Ovary (tissue), 9 donors: ENCODE measurements around the gene GJA8. TPM values are rescaled to one million over a fixed set of nuclear protein-coding genes. Genes with fewer than 3 reads are reported as not detected.

Experiments used
- DNase-seq, 5 donors: peaks; one replicate each; pipeline ENCODE4 v3.0.0-alpha.2; 2019 to 2020
- H3K27ac ChIP-seq, 2 donors: fragments of 200-600 bp; one replicate each; pipeline versions ENCODE4 v1.5.1 to v1.8.0; 2019 to 2022
- H3K27me3 ChIP-seq: fragments of 200-600 bp; one replicate; pipeline ENCODE4 v1.8.0; 2022
- H3K36me3 ChIP-seq: fragments of 200-600 bp; sonication (generic); one replicate; pipeline ENCODE4 v1.5.1; 2019
- H3K4me1 ChIP-seq: one replicate; pipeline ENCODE4 v1.8.1; 2013; ENCODE audit warnings: mild to moderate bottlenecking, moderate library complexity; ENCODE audit not compliant: insufficient read depth
- H3K4me3 ChIP-seq: fragments of 200-600 bp; sonication (generic); one replicate; pipeline ENCODE4 v1.5.1; 2017
- H3K9me3 ChIP-seq, 2 donors: fragments of 200-600 bp in 1 of 2; sonication (generic) in 1 of 2; one replicate each; pipeline versions ENCODE4 v1.5.1 to v1.8.1; 2013 to 2019; ENCODE audit warnings: mild to moderate bottlenecking in 1 of 2, moderate library complexity in 1 of 2
- EP300 ChIP-seq: sonication (generic); formaldehyde crosslinking; IDR thresholded peaks from one replicate; pipeline ENCODE4 v1.6.1; 2017; ENCODE audit warnings: antibody characterized with exemption
- POLR2A ChIP-seq: fragments of 450-650 bp; IDR thresholded peaks from one replicate; pipeline ENCODE4 v1.6.1; 2017; ENCODE audit warnings: antibody characterized with exemption, mild to moderate bottlenecking, moderate library complexity
- WGBS, 3 donors: extraction: QIAGEN DNeasy Blood & Tissue Kit in 1 of 3; methylation state at CpG; one replicate each; pipeline versions ENCODE4 v1.1.5 to v1.1.7; 2013 to 2017; 5-methylcytosine and 5-hydroxymethylcytosine counted together
- intact Hi-C, 4 donors: fragments of 100-400 bp; cut with DNase I; formaldehyde crosslinking; loops; one replicate each; pipeline versions ENCODE4 v1.11.0 to v1.15.1; 2022 to 2023
- polyA plus RNA-seq, 2 donors: library from polyadenylated mRNA; stranded (reverse); fragments of 200-250 nt in 1 of 2; fragments of 350-450 nt in 1 of 2; fragmentation: Illumina TruSeq in 1 of 2; extraction: RNeasy Lipid Tissue Mini Kit (QIAGEN cat#74804) in 1 of 2; gene quantifications; one replicate each; pipeline ENCODE4 v1.2.3, GENCODE V29; 2013 to 2014
- total RNA-seq, 7 donors: library from RNA; depleted of rRNA in 2 of 7; stranded (reverse); fragments of >200 nt in 2 of 7; fragmentation: NEBNext Ultra II Directional in 3 of 7; extraction: Animal tissue kit (Norgen Biotek cat#: 25700) in 3 of 7; gene quantifications; one replicate each; pipeline versions ENCODE4 v1.1.0 to v1.2.4, GENCODE V29; 2016 to 2023
- TF ChIP-seq, protein P1 (sequence below), 3 donors: fragments of 450-650 bp in 2 of 3; fragments of 200-600 bp in 1 of 3; IDR thresholded peaks; one replicate each; pipeline versions ENCODE4 v1.5.1 to v1.8.0; 2016 to 2022; ENCODE audit warnings: antibody characterized with exemption in 3 of 3, mild to moderate bottlenecking in 1 of 3
- donor health status: DM: no; HTN: no; CAD: no; lungs with moderate emphysema.
- donor health status: DM: no; HTN: no; CAD: no.
- donor health status: Bipolar disorder and iron deficiency.
- donor health status: DM: yes; HTN: yes; CAD: no.
- donor health status: DM: no; HTN: no; CAD: no.
- donor health status: DM: yes; HTN: yes; CAD: no.

Gene GJA8
- total and polyA plus RNA-seq, 9 donors: not detected

- Histone ChIP-seq H3K4me3 (no peak overlapping the region), H3K9me3 (no peaks in the 10 kb centered on the region), H3K27ac (no peak overlapping the region), H3K27me3 (no peaks in the 10 kb centered on the region), H3K36me3 (no peaks in the 10 kb centered on the region), H3K4me1 (no peaks in the 10 kb centered on the region)
- DNase-seq: no peak
- intact Hi-C loops: no loop called here
- WGBS, 3 donors: 84 to 87% (median 86%) methylated on average over 3 of the region's 3 CpGs
- no peak for TF ChIP-seq EP300
- no peak for TF ChIP-seq POLR2A
- TF ChIP-seq, protein P1, sequence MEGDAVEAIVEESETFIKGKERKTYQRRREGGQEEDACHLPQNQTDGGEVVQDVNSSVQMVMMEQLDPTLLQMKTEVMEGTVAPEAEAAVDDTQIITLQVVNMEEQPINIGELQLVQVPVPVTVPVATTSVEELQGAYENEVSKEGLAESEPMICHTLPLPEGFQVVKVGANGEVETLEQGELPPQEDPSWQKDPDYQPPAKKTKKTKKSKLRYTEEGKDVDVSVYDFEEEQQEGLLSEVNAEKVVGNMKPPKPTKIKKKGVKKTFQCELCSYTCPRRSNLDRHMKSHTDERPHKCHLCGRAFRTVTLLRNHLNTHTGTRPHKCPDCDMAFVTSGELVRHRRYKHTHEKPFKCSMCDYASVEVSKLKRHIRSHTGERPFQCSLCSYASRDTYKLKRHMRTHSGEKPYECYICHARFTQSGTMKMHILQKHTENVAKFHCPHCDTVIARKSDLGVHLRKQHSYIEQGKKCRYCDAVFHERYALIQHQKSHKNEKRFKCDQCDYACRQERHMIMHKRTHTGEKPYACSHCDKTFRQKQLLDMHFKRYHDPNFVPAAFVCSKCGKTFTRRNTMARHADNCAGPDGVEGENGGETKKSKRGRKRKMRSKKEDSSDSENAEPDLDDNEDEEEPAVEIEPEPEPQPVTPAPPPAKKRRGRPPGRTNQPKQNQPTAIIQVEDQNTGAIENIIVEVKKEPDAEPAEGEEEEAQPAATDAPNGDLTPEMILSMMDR (IDR thresholded peaks at IDR 0.05): no peak
Measured at GRCh38 chr1:147904726-147905125, 2.1 kb downstream of the GJA8 start.

DNA sequence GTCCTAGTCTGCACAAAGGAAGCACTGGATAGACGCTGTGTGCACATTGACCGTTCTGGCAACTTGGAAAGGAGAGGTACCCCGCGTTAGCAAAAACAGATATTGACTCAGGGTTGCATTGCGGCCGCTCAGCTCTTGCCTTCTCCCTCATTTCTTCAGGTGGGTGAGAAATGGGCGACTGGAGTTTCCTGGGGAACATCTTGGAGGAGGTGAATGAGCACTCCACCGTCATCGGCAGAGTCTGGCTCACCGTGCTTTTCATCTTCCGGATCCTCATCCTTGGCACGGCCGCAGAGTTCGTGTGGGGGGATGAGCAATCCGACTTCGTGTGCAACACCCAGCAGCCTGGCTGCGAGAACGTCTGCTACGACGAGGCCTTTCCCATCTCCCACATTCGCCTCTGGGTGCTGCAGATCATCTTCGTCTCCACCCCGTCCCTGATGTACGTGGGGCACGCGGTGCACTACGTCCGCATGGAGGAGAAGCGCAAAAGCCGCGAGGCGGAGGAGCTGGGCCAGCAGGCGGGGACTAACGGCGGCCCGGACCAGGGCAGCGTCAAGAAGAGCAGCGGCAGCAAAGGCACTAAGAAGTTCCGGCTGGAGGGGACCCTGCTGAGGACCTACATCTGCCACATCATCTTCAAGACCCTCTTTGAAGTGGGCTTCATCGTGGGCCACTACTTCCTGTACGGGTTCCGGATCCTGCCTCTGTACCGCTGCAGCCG, 5.4 kb downstream of the GJA8 start:
- no peaks in the 10 kb centered on the region for H3K9me3 ChIP-seq
- DNase-seq: no peak
- no peak for TF ChIP-seq EP300
- TF ChIP-seq, protein P1 (IDR thresholded peaks at IDR 0.05): no peak
- no peak for TF ChIP-seq POLR2A
- H3K4me1 ChIP-seq: no peaks in the 10 kb centered on the region
- no peak overlapping the region for H3K27ac ChIP-seq
- intact Hi-C loops: no loop called here
- no peak overlapping the region for H3K4me3 ChIP-seq
- 93 to 94% (median 93%) methylated on average over 44 of the region's 44 CpGs for WGBS, 3 donors
- no peaks in the 10 kb centered on the region for H3K36me3 ChIP-seq
- H3K27me3 ChIP-seq: no peaks in the 10 kb centered on the region

DNA sequence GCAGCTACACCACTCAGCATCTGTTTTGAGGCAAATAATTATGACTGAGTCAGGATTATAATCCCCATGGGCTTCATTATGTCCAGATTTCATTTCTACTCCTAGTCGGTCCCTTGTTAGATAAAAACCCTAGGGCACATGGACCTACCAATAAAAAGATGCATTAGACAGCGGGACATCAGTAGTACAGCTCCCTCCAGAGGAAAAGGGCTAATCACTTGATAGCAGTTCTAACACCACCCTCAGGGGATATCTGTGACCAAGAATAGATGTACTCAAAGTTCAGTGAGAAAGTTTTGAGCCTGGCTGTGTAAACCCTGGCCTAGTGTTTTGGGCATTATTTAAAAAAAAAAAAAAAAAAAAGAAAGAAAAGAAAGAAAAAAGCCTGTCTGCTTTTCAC, 10.0 kb downstream of the GJA8 start:
- WGBS, 3 donors: 69 to 86% (median 85%) methylated on average over 2 of the region's 2 CpGs
- H3K36me3 ChIP-seq: no peaks in the 10 kb centered on the region
- no peak overlapping the region for H3K4me3 ChIP-seq
- TF ChIP-seq, protein P1 (IDR thresholded peaks at IDR 0.05): no peak
- no peak for TF ChIP-seq POLR2A
- no peak for TF ChIP-seq EP300
- DNase-seq: no peak
- H3K27me3 ChIP-seq: no peaks in the 10 kb centered on the region
- no peaks in the 10 kb centered on the region for H3K4me1 ChIP-seq
- H3K9me3 ChIP-seq: no peaks in the 10 kb centered on the region
- H3K27ac ChIP-seq: no peak overlapping the region
- intact Hi-C loops: no loop called here

DNA sequence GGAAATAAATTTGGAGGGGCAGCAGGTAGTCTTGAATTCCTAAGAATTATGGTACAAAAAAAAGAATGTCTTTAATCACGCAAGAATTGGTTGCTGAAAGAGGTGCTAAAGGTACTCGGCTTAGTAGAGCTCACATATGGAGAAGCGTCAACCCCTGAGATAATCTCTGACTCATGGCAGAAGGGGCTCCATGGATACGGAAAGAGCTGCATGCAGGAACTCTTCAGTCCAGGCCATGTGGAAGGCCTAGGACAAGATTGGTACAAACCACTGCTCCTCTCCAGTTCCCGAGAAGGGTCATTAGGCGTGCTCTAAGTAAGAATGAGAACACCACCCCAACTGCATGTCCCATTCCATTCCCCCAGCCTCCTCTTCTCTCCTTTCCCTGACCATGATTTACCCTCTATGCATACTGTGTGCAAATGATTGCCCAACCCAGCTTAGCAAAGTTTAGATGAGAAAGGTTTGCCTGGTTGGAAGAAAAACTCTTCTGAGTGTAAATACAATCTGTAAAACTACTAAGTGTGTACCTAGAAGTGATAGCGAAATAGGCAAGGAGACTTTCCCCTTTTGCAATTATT, 10.9 kb downstream of the GJA8 start:
- Histone ChIP-seq H3K9me3 (no peaks in the 10 kb centered on the region), H3K36me3 (no peaks in the 10 kb centered on the region), H3K27ac (no peak overlapping the region), H3K4me1 (no peaks in the 10 kb centered on the region), H3K27me3 (no peaks in the 10 kb centered on the region), H3K4me3 (no peak overlapping the region)
- TF ChIP-seq, protein P1 (IDR thresholded peaks at IDR 0.05): no peak
- TF ChIP-seq POLR2A (no peak), EP300 (no peak)
- intact Hi-C loops: no loop called here
- DNase-seq: no peak
- 88 to 91% (median 90%) methylated on average over 7 of the region's 7 CpGs for WGBS, 3 donors
